ENCODE measurements around the gene TTC22. TPM values are rescaled to one million over a fixed set of nuclear protein-coding genes. Genes with fewer than 3 reads are reported as not detected.

The TTC22 gene
- total RNA-seq, 1 experiment from 2014 or later, result 3.0 TPM

DNA sequence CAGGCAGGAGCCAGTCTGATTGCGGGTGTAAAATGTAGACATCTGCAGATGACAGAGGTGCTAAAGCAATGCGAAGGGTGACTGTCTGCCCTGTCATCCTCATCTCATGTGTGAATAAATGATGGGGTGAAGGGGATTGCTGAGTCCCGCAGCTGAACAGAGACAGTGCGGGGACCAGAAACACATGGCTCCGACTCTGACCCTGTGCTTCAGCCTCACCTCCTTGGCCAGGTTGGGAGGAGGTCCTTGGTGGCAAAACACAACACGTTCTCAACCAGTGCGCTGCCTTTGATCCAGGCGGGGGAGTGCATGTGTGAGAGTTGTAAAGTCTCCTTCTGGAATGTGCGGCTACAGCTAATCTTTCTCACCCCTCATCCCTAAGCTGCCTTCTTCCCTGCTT is 32.0 kb upstream of the TTC22 start:
- ChIA-PET POLR2A (no interaction called here), CTCF (interaction anchor here (0.7 kb wide), 2 partner anchors 612 to 1440 kb away, joined by 3 to 4 read pairs; no protein-coding TSS in a partner anchor)
- TF ChIP-seq, protein P1, sequence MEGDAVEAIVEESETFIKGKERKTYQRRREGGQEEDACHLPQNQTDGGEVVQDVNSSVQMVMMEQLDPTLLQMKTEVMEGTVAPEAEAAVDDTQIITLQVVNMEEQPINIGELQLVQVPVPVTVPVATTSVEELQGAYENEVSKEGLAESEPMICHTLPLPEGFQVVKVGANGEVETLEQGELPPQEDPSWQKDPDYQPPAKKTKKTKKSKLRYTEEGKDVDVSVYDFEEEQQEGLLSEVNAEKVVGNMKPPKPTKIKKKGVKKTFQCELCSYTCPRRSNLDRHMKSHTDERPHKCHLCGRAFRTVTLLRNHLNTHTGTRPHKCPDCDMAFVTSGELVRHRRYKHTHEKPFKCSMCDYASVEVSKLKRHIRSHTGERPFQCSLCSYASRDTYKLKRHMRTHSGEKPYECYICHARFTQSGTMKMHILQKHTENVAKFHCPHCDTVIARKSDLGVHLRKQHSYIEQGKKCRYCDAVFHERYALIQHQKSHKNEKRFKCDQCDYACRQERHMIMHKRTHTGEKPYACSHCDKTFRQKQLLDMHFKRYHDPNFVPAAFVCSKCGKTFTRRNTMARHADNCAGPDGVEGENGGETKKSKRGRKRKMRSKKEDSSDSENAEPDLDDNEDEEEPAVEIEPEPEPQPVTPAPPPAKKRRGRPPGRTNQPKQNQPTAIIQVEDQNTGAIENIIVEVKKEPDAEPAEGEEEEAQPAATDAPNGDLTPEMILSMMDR (IDR thresholded peaks at IDR 0.05; ENCODE audit: unreplicated experiment), result no peak
- H3K27ac Mint-ChIP-seq (ENCODE audit: low read depth, unreplicated experiment), result no peak overlapping the region
- BruUV-seq (replicated peaks), result no TSS peak
- DNase-seq (ENCODE audit: unreplicated experiment), result no peak
- peaks cover 12% of the 10 kb centered on the region for H3K9me3 Mint-ChIP-seq (ENCODE audit: unreplicated experiment)
- H3K4me1 Mint-ChIP-seq (ENCODE audit: insufficient read depth, unreplicated experiment), result no peaks in the 10 kb centered on the region
- H3K36me3 Mint-ChIP-seq (ENCODE audit: insufficient read depth, unreplicated experiment), result no peaks in the 10 kb centered on the region
- H3K4me3 Mint-ChIP-seq (ENCODE audit: unreplicated experiment), result no peak overlapping the region
- peaks cover 22% of the 10 kb centered on the region for H3K27me3 Mint-ChIP-seq (ENCODE audit: insufficient read depth, unreplicated experiment)
- intact Hi-C loops (cut with micrococcal nuclease), result no loop called here

DNA sequence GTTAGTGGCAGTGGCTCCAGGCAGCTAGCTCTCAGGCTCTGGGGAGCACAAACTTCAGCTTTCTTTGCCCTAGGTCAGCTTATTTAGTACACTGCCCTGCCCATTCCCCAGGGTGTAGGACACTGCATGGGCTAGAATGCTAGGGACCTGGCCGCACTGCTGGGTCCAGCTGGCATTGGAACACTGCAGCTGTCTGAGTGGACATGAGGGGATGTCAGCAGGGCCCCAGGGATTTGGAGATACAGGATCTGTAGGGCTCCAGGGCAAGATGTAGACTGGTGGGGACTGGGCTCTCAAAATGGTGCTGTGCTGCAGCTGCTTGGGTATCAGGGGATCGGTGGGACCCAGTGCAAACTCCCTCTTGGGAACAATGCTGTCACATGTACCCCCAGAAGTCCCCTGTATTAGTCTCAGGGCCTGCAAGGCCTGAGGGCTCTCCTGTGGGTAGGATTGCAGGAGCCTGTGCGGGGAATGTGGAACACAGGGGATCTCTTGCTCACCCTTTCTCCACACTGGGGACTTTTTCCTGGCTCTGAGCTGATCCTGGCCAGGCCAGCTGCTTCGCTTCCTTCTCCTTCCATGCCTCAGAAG is 25.2 kb upstream of the TTC22 start:
- intact Hi-C loops (cut with micrococcal nuclease), result no loop called here
- Mint-ChIP-seq H3K27ac (ENCODE audit: low read depth, unreplicated experiment) (no peak overlapping the region), H3K36me3 (ENCODE audit: insufficient read depth, unreplicated experiment) (peaks cover under 1% of the 10 kb centered on the region), H3K9me3 (ENCODE audit: unreplicated experiment) (peaks cover 23% of the 10 kb centered on the region), H3K4me1 (ENCODE audit: insufficient read depth, unreplicated experiment) (no peaks in the 10 kb centered on the region), H3K27me3 (ENCODE audit: insufficient read depth, unreplicated experiment) (peaks cover 11% of the 10 kb centered on the region), H3K4me3 (ENCODE audit: unreplicated experiment) (no peak overlapping the region)
- POLR2A ChIA-PET, result interaction anchor here (0.9 kb wide), 1 partner anchor 11 kb away, joined by 3 read pairs; no protein-coding TSS in a partner anchor
- BruUV-seq (replicated peaks), result no TSS peak
- CTCF ChIA-PET, result interaction anchor here (0.5 kb wide), 1 partner anchor 26 kb away, joined by 3 read pairs; the partner anchor contains the start of gene TTC22
- DNase-seq (ENCODE audit: unreplicated experiment), result no peak
- TF ChIP-seq, protein P1 (IDR thresholded peaks at IDR 0.05; ENCODE audit: unreplicated experiment), result no peak

DNA sequence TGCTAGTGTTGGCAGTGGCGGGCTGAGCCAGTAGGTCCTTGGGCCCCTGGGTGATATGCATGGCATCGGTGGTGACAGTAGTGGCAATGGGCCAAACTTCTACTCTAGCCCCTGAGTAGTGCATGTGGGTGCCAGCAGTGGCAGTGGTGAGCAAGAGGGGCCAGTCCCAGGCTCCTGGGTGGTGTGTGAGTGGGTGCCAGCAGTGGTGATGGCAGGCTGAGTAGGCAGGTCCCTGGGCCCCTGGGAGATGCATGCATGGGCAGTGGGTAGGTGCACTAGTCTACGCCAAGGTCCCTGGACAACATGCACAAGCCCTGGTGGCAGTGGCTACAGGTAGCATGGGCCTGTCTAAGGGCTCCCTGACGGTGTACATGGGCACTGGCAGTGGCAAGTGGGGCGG is 24.6 kb upstream of the TTC22 start:
- peaks cover 17% of the 10 kb centered on the region for H3K9me3 Mint-ChIP-seq (ENCODE audit: unreplicated experiment)
- H3K27ac Mint-ChIP-seq (ENCODE audit: low read depth, unreplicated experiment), result no peak overlapping the region
- H3K36me3 Mint-ChIP-seq (ENCODE audit: insufficient read depth, unreplicated experiment), result peaks cover 5% of the 10 kb centered on the region
- ChIA-PET POLR2A (no interaction called here), CTCF (no interaction called here)
- peaks cover 5% of the 10 kb centered on the region for H3K27me3 Mint-ChIP-seq (ENCODE audit: insufficient read depth, unreplicated experiment)
- intact Hi-C loops (cut with micrococcal nuclease), result no loop called here
- DNase-seq (ENCODE audit: unreplicated experiment), result no peak
- TF ChIP-seq, protein P1 (IDR thresholded peaks at IDR 0.05; ENCODE audit: unreplicated experiment), result no peak
- no peak overlapping the region for H3K4me3 Mint-ChIP-seq (ENCODE audit: unreplicated experiment)
- BruUV-seq (replicated peaks), result no TSS peak
- no peaks in the 10 kb centered on the region for H3K4me1 Mint-ChIP-seq (ENCODE audit: insufficient read depth, unreplicated experiment)

DNA sequence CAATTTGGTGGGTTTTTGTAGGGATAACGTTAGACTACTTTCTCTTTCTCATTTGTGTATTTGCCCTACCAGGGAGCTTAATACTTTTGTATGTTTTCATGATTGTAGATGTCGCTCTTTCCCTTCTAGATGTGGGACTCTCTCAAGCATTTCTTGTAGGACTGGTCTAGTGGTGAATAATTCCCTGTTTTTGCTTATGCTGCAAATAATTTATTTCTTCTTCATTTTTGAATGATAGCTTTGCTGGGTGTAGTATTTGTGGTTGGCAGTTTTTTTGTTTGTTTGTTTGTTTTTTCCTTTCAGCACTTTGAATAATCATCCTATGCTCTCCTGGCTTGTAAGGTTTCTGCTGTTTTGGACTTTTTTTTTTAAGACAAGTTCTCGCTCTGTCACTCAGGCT is 22.5 kb upstream of the TTC22 start:
- intact Hi-C loops (cut with micrococcal nuclease), result no loop called here
- Mint-ChIP-seq H3K27ac (ENCODE audit: low read depth, unreplicated experiment) (no peak overlapping the region), H3K4me3 (ENCODE audit: unreplicated experiment) (no peak overlapping the region), H3K4me1 (ENCODE audit: insufficient read depth, unreplicated experiment) (no peaks in the 10 kb centered on the region), H3K27me3 (ENCODE audit: insufficient read depth, unreplicated experiment) (no peaks in the 10 kb centered on the region), H3K36me3 (ENCODE audit: insufficient read depth, unreplicated experiment) (peaks cover 5% of the 10 kb centered on the region), H3K9me3 (ENCODE audit: unreplicated experiment) (peaks cover 17% of the 10 kb centered on the region)
- ChIA-PET CTCF (interaction anchor here (0.6 to 1.0 kb wide), 5 partner anchors 14 to 787 kb away, joined by 3 to 6 read pairs (median 3); no protein-coding TSS in a partner anchor), POLR2A (interaction anchor here (0.6 kb wide), 2 partner anchors 681 to 963 kb away, joined by 3 read pairs; no protein-coding TSS in a partner anchor)
- TF ChIP-seq, protein P1 (IDR thresholded peaks at IDR 0.05; ENCODE audit: unreplicated experiment), result no peak
- DNase-seq (ENCODE audit: unreplicated experiment), result no peak
- BruUV-seq (replicated peaks), result no TSS peak

All from MCF 10A (cell line).